ENCODE results near the gene RRN3. TPM values are rescaled to one million over a fixed set of nuclear protein-coding genes. Genes with fewer than 3 reads are reported as not detected.

The RRN3 gene
- total RNA-seq, 1 experiment from 2014 or later: 40.9 TPM

- Histone ChIP-seq H4K8ac (replicated peaks; ENCODE audit: insufficient read length, low read depth, low read length) (no peak overlapping the region), H3K23ac (ENCODE audit: insufficient read length, low read depth, low read length) (no peak overlapping the region)
Observed at GRCh38 chr16:15033309-15033707, 60.8 kb downstream of the RRN3 start.

More at GRCh38 chr16:15033309-15033707, 60.8 kb downstream of the RRN3 start:
- Mint-ChIP-seq H3K27me3 (ENCODE audit: low read depth) (no peaks in the 10 kb centered on the region), H3K4me3 (no peak overlapping the region), H3K9me3 (no peaks in the 10 kb centered on the region), H3K36me3 (ENCODE audit: insufficient read depth in 1 of 3, low read depth in 3 of 3) (peaks cover 29 to 87% (median 75%) of the 10 kb centered on the region in 3 experiments; a peak in 6 of 7 replicates), H3K27ac (no peak overlapping the region), H3K4me1 (no peaks in the 10 kb centered on the region)
- H3K27ac ChIP-seq (ENCODE audit: insufficient read length, low read depth, low read length): no peak overlapping the region
- H2BK20ac ChIP-seq (ENCODE audit: low read depth, low read length, poor library complexity, severe bottlenecking): no peak overlapping the region
- no peaks in the 10 kb centered on the region for H4K20me1 ChIP-seq (ENCODE audit: control insufficient read depth, insufficient read depth, insufficient read length)
- no peak overlapping the region for H4K5ac ChIP-seq (ENCODE audit: insufficient read length, low read depth, low read length)
- no peaks in the 10 kb centered on the region for H3K79me1 ChIP-seq (ENCODE audit: insufficient read depth, low read depth, low read length, poor library complexity, severe bottlenecking)
- peak; percentile 12 for DNase-seq
- TF ChIP-seq, protein P1, sequence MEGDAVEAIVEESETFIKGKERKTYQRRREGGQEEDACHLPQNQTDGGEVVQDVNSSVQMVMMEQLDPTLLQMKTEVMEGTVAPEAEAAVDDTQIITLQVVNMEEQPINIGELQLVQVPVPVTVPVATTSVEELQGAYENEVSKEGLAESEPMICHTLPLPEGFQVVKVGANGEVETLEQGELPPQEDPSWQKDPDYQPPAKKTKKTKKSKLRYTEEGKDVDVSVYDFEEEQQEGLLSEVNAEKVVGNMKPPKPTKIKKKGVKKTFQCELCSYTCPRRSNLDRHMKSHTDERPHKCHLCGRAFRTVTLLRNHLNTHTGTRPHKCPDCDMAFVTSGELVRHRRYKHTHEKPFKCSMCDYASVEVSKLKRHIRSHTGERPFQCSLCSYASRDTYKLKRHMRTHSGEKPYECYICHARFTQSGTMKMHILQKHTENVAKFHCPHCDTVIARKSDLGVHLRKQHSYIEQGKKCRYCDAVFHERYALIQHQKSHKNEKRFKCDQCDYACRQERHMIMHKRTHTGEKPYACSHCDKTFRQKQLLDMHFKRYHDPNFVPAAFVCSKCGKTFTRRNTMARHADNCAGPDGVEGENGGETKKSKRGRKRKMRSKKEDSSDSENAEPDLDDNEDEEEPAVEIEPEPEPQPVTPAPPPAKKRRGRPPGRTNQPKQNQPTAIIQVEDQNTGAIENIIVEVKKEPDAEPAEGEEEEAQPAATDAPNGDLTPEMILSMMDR (conservative IDR thresholded peaks at IDR 0.05): no peak
- no peak overlapping the region for H2AK5ac ChIP-seq (ENCODE audit: insufficient read length, low read length)
- H3K56ac ChIP-seq (ENCODE audit: insufficient read length, low read depth, low read length): no peak overlapping the region
- no peaks in the 10 kb centered on the region for H3K27me3 ChIP-seq (ENCODE audit: insufficient read depth, low read length)
- no peak overlapping the region for H2BK5ac ChIP-seq (ENCODE audit: insufficient read length, low read length)
- no CpG with 5 or more reads among the region's 14 CpGs for WGBS (ENCODE audit: extremely low coverage, insufficient read length, low lambda C conversion rate)
- H3K4me2 ChIP-seq (ENCODE audit: insufficient read depth, insufficient read length, low read length): no peak overlapping the region
- no peak overlapping the region for H2BK120ac ChIP-seq (ENCODE audit: low read depth, low read length, poor library complexity, severe bottlenecking)
- H3K4me1 ChIP-seq (ENCODE audit: insufficient read depth, low read length): no peaks in the 10 kb centered on the region
- H3K23me2 ChIP-seq (ENCODE audit: insufficient read length, low read depth, low read length, poor library complexity, severe bottlenecking): no peaks in the 10 kb centered on the region
- no peak overlapping the region for H2BK15ac ChIP-seq (ENCODE audit: low read depth, low read length)
- H2AFZ ChIP-seq (ENCODE audit: low read length): no peak overlapping the region
- H3K4ac ChIP-seq (ENCODE audit: low read depth, low read length): no peak overlapping the region
- no peak overlapping the region for H3K9ac ChIP-seq (ENCODE audit: extremely low read depth, insufficient read length, low read length)
- H4K91ac ChIP-seq (ENCODE audit: insufficient read length, low read depth, low read length): no peak overlapping the region
- H3K9me3 ChIP-seq (ENCODE audit: control insufficient read depth, low read depth, low read length): no peaks in the 10 kb centered on the region
- H3T11ph ChIP-seq (ENCODE audit: low read length): no peak overlapping the region
- H3K14ac ChIP-seq (ENCODE audit: insufficient read depth, low read length): no peak overlapping the region
- H3K18ac ChIP-seq (ENCODE audit: insufficient read length, low read depth, low read length): no peak overlapping the region
- no peak overlapping the region for H2BK12ac ChIP-seq (ENCODE audit: insufficient read length, low read depth, low read length)
- H3K79me2 ChIP-seq (ENCODE audit: insufficient read depth, low read length): no peaks in the 10 kb centered on the region

Data from H9 (cell line).